Stomach (tissue), 9 donors: ENCODE results near the gene AIFM3. TPM values are rescaled to one million over a fixed set of nuclear protein-coding genes. Genes with fewer than 3 reads are reported as not detected.
"Not testable (repeated sequence)": the region's sequence is repeated elsewhere in the genome, so short reads cannot be mapped to it uniquely, and the experiment has no call there.

Experiments used
- DNase-seq, 2 donors: peaks; one replicate each; pipeline versions ENCODE4 v3.0.0 to v3.0.0-alpha.2; 2013 to 2019
- H3K27ac ChIP-seq, 5 donors: fragments of 200-600 bp in 4 of 5; sonication (generic) in 4 of 5; one replicate each; pipeline ENCODE4 v1.5.1; 2013 to 2019; ENCODE audit warnings: mild to moderate bottlenecking in 1 of 5, moderate library complexity in 1 of 5
- H3K27me3 ChIP-seq, 3 donors: fragments of 200-600 bp; sonication (generic); one replicate each; pipeline ENCODE4 v1.5.1; 2017 to 2019; ENCODE audit warnings: mixed run types in 1 of 3
- H3K36me3 ChIP-seq, 4 donors: fragments of 200-600 bp; sonication (generic); 1 replicate in 3 of 4; 2 replicates in 1 of 4; pipeline ENCODE4 v1.5.1; 2016 to 2019
- H3K4me1 ChIP-seq, 4 donors: fragments of 200-600 bp; sonication (generic); one replicate each; pipeline ENCODE4 v1.5.1; 2016 to 2019
- H3K4me3 ChIP-seq, 4 donors: fragments of 200-600 bp; sonication (generic) in 3 of 4; one replicate each; pipeline ENCODE4 v1.5.1; 2016 to 2019; ENCODE audit warnings: mild to moderate bottlenecking in 1 of 4
- H3K9me3 ChIP-seq, 4 donors: fragments of 200-600 bp; sonication (generic); one replicate each; pipeline ENCODE4 v1.5.1; 2016 to 2019
- EP300 ChIP-seq: sonication (generic); formaldehyde crosslinking; IDR thresholded peaks from one replicate; pipeline ENCODE4 v1.6.1; 2017; ENCODE audit warnings: antibody characterized with exemption
- POLR2A ChIP-seq, 4 donors: fragments of 450-650 bp; IDR thresholded peaks; one replicate each; pipeline ENCODE4 v1.6.1; 2016; ENCODE audit warnings: antibody characterized with exemption in 4 of 4, control low read depth in 2 of 4, mild to moderate bottlenecking in 1 of 4, moderate library complexity in 1 of 4
- POLR2AphosphoS5 ChIP-seq, 3 donors: sonication (generic); formaldehyde crosslinking; IDR thresholded peaks; one replicate each; pipeline ENCODE4 v1.6.1; 2016; ENCODE audit warnings: antibody characterized with exemption in 3 of 3
- WGBS, 5 donors: extraction: QIAGEN DNeasy Blood & Tissue Kit in 3 of 5; methylation state at CpG; one replicate each; pipeline versions ENCODE4 v1.1.5 to v1.1.7; 2013 to 2018; 5-methylcytosine and 5-hydroxymethylcytosine counted together
- intact Hi-C: fragments of 100-400 bp; cut with DNase I; formaldehyde crosslinking; loops from one replicate; pipeline ENCODE4 v1.15.1; 2023; ENCODE audit warnings: low total_unique reads
- polyA plus RNA-seq, 3 donors: library from polyadenylated mRNA; stranded (reverse); fragments of 200-250 nt; gene quantifications; one replicate each; pipeline ENCODE4 v1.2.3, GENCODE V29; 2013
- total RNA-seq, 5 donors: library from RNA; depleted of rRNA; stranded (reverse); fragments of >200 nt; gene quantifications; one replicate each; pipeline versions ENCODE4 v1.1.0 to v1.2.3, GENCODE V29; 2014 to 2016
- TF ChIP-seq, protein P1 (sequence below), 7 experiments: fragments of 450-650 bp in 4 of 7; fragments of 200-600 bp in 3 of 7; sonication (generic) in 3 of 7; IDR thresholded peaks; one replicate each; pipeline ENCODE4 v1.5.1; 2016 to 2019; ENCODE audit warnings: antibody characterized with exemption in 7 of 7, control low read depth in 2 of 7, mild to moderate bottlenecking in 1 of 7
- donor health status: healthy with polysubstance abuse.
- donor health status: Bipolar disorder and iron deficiency.
- donor health status: healthy.

AIFM3 gene
- total and polyA plus RNA-seq, 8 donors = 0.55 to 157 (median 2.1) TPM; not detected in 3

- DNase-seq = no peak
- Histone ChIP-seq H3K36me3 (peaks cover 0 to 22% (median 14%) of the 10 kb centered on the region in 4 donors), H3K4me1 (peaks cover 9 to 61% (median 43%) of the 10 kb centered on the region in 4 donors), H3K27ac (no peak overlapping the region), H3K27me3 (no peaks in the 10 kb centered on the region), H3K9me3 (no peaks in the 10 kb centered on the region), H3K4me3 (no peak overlapping the region)
- TF ChIP-seq POLR2AphosphoS5 (IDR thresholded peaks at IDR 0.05) (no peak), EP300 (no peak), POLR2A (IDR thresholded peaks at IDR 0.05) (no peak)
- TF ChIP-seq, protein P1, sequence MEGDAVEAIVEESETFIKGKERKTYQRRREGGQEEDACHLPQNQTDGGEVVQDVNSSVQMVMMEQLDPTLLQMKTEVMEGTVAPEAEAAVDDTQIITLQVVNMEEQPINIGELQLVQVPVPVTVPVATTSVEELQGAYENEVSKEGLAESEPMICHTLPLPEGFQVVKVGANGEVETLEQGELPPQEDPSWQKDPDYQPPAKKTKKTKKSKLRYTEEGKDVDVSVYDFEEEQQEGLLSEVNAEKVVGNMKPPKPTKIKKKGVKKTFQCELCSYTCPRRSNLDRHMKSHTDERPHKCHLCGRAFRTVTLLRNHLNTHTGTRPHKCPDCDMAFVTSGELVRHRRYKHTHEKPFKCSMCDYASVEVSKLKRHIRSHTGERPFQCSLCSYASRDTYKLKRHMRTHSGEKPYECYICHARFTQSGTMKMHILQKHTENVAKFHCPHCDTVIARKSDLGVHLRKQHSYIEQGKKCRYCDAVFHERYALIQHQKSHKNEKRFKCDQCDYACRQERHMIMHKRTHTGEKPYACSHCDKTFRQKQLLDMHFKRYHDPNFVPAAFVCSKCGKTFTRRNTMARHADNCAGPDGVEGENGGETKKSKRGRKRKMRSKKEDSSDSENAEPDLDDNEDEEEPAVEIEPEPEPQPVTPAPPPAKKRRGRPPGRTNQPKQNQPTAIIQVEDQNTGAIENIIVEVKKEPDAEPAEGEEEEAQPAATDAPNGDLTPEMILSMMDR (IDR thresholded peaks at IDR 0.05) = no peak
- 86 to 100% (median 95%) methylated on average over 1 of the region's 1 CpG for WGBS, 5 donors
- intact Hi-C loops = no loop called here
Measured at GRCh38 chr22:20930004-20930403, 37.1 kb upstream of the AIFM3 start.

DNA sequence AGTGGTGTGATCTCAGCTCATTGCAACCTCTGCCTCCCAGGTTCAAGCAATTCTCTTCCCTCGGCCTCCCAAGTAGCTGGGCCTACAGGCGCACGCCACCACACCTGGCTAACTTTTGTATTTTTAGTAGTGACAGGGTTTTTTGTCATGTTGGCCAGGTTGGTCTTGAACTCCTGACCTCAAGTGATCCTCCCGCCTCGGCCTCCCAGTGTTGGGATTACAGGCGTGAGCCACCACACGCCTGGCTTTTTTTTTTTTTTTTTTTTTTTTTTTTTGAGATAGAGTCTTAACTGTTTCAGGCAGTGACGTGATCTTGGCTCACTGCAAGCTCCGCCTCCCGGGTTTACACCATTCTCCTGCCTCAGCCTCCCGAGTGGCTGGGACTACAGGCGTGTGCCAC, 36.6 kb upstream of the AIFM3 start:
- H3K27ac ChIP-seq, H3K27me3 ChIP-seq, H3K4me3 ChIP-seq, intact Hi-C loops, H3K9me3 ChIP-seq, DNase-seq: not testable (repeated sequence)
- H3K36me3 ChIP-seq = peaks cover 0 to 26% (median 19%) of the 10 kb centered on the region in 4 donors
- WGBS, 5 donors = 95 to 99% (median 95%) methylated on average over 12 of the region's 12 CpGs
- peaks cover 9 to 61% (median 41%) of the 10 kb centered on the region in 4 donors for H3K4me1 ChIP-seq

GRCh38 chr22:20931126-20931654, 35.9 kb upstream of the AIFM3 start:
- no peak for TF ChIP-seq EP300
- TF ChIP-seq POLR2AphosphoS5 (IDR thresholded peaks at IDR 0.05) = no peak
- TF ChIP-seq, protein P1 (IDR thresholded peaks at IDR 0.05) = no peak
- no peak for TF ChIP-seq POLR2A (IDR thresholded peaks at IDR 0.05)
- intact Hi-C loops = no loop called here
- no peak for DNase-seq
- 86 to 97% (median 96%) methylated on average over 4 of the region's 4 CpGs for WGBS, 5 donors
- no peaks in the 10 kb centered on the region for H3K9me3 ChIP-seq
- H3K4me3 ChIP-seq = no peak overlapping the region
- no peaks in the 10 kb centered on the region for H3K27me3 ChIP-seq
- no peak overlapping the region for H3K27ac ChIP-seq
- H3K4me1 ChIP-seq = peaks cover 14 to 61% (median 41%) of the 10 kb centered on the region in 4 donors
- peaks cover 3 to 34% (median 26%) of the 10 kb centered on the region in 4 donors for H3K36me3 ChIP-seq

DNA sequence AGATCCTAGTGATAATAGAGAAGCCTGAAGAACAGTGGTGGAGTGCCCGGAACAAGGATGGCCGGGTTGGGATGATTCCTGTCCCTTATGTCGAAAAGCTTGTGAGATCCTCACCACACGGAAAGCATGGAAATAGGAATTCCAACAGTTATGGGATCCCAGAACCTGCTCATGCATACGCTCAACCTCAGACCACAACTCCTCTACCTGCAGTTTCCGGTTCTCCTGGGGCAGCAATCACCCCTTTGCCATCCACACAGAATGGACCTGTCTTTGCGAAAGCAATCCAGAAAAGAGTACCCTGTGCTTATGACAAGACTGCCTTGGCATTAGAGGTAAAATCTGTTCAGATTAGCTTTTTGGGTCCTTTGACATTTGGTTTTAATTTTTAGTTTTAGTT, 33.1 kb upstream of the AIFM3 start:
- WGBS, 5 donors = 91 to 98% (median 94%) methylated on average over 7 of the region's 7 CpGs
- no peak for TF ChIP-seq EP300
- TF ChIP-seq, protein P1 (IDR thresholded peaks at IDR 0.05) = no peak
- TF ChIP-seq POLR2AphosphoS5 (IDR thresholded peaks at IDR 0.05) = no peak
- TF ChIP-seq POLR2A (IDR thresholded peaks at IDR 0.05) = no peak
- H3K4me1 ChIP-seq = peaks cover 41 to 71% (median 56%) of the 10 kb centered on the region in 4 donors

DNA sequence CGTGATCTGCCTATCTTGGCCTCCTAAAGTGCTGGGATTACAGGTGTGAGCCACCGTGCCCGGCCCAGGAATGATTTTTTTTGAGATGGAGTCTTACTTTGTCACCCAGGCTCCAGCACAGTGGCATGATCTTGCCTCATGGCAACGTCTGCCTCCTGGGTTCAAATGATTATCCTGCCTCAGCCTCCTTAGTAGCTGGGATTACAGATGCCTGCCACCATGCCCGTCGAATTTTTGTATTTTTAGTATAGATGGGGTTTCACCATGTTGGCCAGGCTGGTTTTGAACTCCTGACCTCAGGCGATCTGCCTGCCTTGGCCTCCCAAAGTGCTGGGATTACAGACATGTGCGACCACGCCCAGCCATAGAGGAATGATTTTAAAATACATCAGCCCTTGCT, 32.0 kb upstream of the AIFM3 start:
- peaks cover 3 to 43% (median 38%) of the 10 kb centered on the region in 4 donors for H3K36me3 ChIP-seq
- H3K9me3 ChIP-seq, H3K27ac ChIP-seq, intact Hi-C loops, H3K4me3 ChIP-seq, H3K27me3 ChIP-seq, DNase-seq: not testable (repeated sequence)
- H3K4me1 ChIP-seq = peaks cover 41 to 77% (median 63%) of the 10 kb centered on the region in 4 donors
- 90 to 93% (median 92%) methylated on average over 9 of the region's 9 CpGs for WGBS, 5 donors

More for the DNA sequence above, 33.1 kb upstream of the AIFM3 start:
- H3K27ac ChIP-seq = no peak overlapping the region
- H3K4me3 ChIP-seq = no peak overlapping the region
- DNase-seq = no peak
- no peaks in the 10 kb centered on the region for H3K27me3 ChIP-seq
- no peaks in the 10 kb centered on the region for H3K9me3 ChIP-seq
- peaks cover 3 to 43% (median 38%) of the 10 kb centered on the region in 4 donors for H3K36me3 ChIP-seq
- intact Hi-C loops = no loop called here

DNA sequence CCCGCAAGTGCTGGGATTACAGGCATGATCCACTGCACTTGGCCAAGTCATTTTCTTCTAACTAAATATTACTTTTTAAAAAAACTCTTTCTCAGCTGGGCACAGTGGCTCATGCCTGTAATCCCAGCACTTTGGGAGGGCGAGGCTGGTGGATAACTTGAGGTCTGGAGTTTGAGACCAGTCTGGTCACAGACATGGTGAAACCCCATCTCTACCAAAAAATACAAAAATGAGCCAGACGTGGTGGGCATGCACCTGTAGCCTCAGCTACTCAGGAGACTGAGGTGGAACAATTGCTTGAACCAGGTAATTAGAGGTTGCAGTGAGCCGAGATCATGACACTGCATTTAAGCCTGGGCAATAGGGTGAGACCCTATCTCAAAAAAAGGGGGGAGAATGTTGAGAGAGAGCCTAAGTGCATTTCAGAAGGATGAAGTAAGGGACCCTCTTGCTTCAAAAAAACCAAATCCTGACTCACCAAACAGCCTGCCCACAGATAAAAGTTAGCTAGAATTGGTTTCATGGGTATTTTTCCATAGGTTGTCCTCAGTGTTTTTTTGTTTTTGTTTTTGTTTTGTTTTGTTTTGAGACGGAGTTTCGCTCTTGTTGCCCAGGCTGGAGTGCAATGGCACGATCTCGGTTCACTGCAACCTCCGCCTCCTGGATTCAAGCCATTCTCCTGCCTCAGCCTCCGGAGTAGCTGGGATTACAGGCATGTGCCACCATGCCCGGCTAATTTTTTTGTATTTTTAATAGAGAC, 31.1 kb upstream of the AIFM3 start:
- Histone ChIP-seq H3K36me3 (peaks cover 3 to 41% (median 38%) of the 10 kb centered on the region in 4 donors), H3K4me3 (peak overlapping the region in 1 of 4 donors; percentile 9), H3K4me1 (peaks cover 41 to 86% (median 70%) of the 10 kb centered on the region in 4 donors)
- H3K27me3 ChIP-seq, intact Hi-C loops, H3K27ac ChIP-seq, DNase-seq, H3K9me3 ChIP-seq: not testable (repeated sequence)
- WGBS, 5 donors = 83 to 89% (median 88%) methylated on average over 11 of the region's 11 CpGs
